Globus pallidus (tissue), 1 donor: ENCODE results near the gene SLIT1.

Experiments
- DNase-seq: peaks from one replicate; pipeline ENCODE4 v3.0.0-alpha.2; 2015; ENCODE audit warnings: low spot score

Gene SLIT1

GRCh38 chr10:97200616-97201015, 14.9 kb upstream of the SLIT1 start:
- no peak for DNase-seq

- no peak for DNase-seq
Observed at GRCh38 chr10:97199152-97199551, 13.4 kb upstream of the SLIT1 start.

GRCh38 chr10:97197030-97197500, 11.3 kb upstream of the SLIT1 start:
- DNase-seq, result no peak

GRCh38 chr10:97196223-97197029, 10.7 kb upstream of the SLIT1 start:
- peak; percentile 47 for DNase-seq

GRCh38 chr10:97195706-97196222, 10.0 kb upstream of the SLIT1 start:
- DNase-seq, result no peak

GRCh38 chr10:97192952-97193435, 7.2 kb upstream of the SLIT1 start:
- DNase-seq, result no peak

- DNase-seq, result peak; percentile 60
Observed at GRCh38 chr10:97190450-97190849, 4.7 kb upstream of the SLIT1 start.

- peak; percentile 48 for DNase-seq
Observed at GRCh38 chr10:97188261-97188711, 2.5 kb upstream of the SLIT1 start.

- no peak for DNase-seq
Observed at GRCh38 chr10:97186911-97187310, 1.2 kb upstream of the SLIT1 start.

- no peak for DNase-seq
Observed at GRCh38 chr10:97184971-97185325, 811 bp downstream of the SLIT1 start.

- no peak for DNase-seq
Observed at GRCh38 chr10:97183314-97183713, 2.4 kb downstream of the SLIT1 start.

GRCh38 chr10:97182288-97182990, 3.3 kb downstream of the SLIT1 start:
- DNase-seq, result peak; percentile 50

- DNase-seq, result no peak
Observed at GRCh38 chr10:97180986-97181385, 4.8 kb downstream of the SLIT1 start.

- no peak for DNase-seq
Observed at GRCh38 chr10:97180363-97180755, 5.4 kb downstream of the SLIT1 start.

- DNase-seq, result no peak
Observed at GRCh38 chr10:97179731-97180362, 5.9 kb downstream of the SLIT1 start.

GRCh38 chr10:97179311-97179710, 6.4 kb downstream of the SLIT1 start:
- no peak for DNase-seq

- no peak for DNase-seq
Observed at GRCh38 chr10:97178074-97178473, 7.7 kb downstream of the SLIT1 start.

- DNase-seq, result no peak
Observed at GRCh38 chr10:97176226-97176625, 9.5 kb downstream of the SLIT1 start.

- DNase-seq, result no peak
Observed at GRCh38 chr10:97175586-97175985, 10.2 kb downstream of the SLIT1 start.

GRCh38 chr10:97174941-97175340, 10.8 kb downstream of the SLIT1 start:
- no peak for DNase-seq

- DNase-seq, result no peak
Observed at GRCh38 chr10:97174276-97174775, 11.4 kb downstream of the SLIT1 start.

GRCh38 chr10:97173036-97173435, 12.7 kb downstream of the SLIT1 start:
- no peak for DNase-seq
